HCT116 (cell line): ENCODE measurements around the gene CACNA2D2. TPM values are rescaled to one million over a fixed set of nuclear protein-coding genes. Genes with fewer than 3 reads are reported as not detected.

ENCODE experiments used
- ATAC-seq: fragments of 200-7000 bp; cut with Tn5 transposase; 2 replicates; pipeline ENCODE4 v1.9.1; 2020; ENCODE audit warnings: mild to moderate bottlenecking, moderate library complexity
- BruUV-seq: library from RNA; stranded (reverse); fragments of 400-500 nt; replicated peaks from 2 replicates; lab custom pipeline; 2021; lab: Mats Ljungman, UMichigan
- CTCF ChIA-PET: fragments of 300-600 bp; sonication (Branson Sonifier 250); formaldehyde crosslinking; loops from one replicate; lab custom pipeline; 2021; ENCODE audit warnings: antibody characterized with exemption; lab: Charles Lee
- POLR2A ChIA-PET: fragments of 300-600, 350-600 bp; sonication (Branson Sonifier 250); formaldehyde crosslinking; loops from one replicate; lab custom pipeline; 2021; ENCODE audit warnings: antibody characterized with exemption; lab: Charles Lee
- RAD21 ChIA-PET, 2 experiments: fragments of 300-600 bp; sonication (Branson Sonifier 250); formaldehyde crosslinking; loops; one replicate each; lab custom pipeline; 2023; ENCODE audit warnings: low total read pairs in 2 of 2; ENCODE audit not compliant: uncharacterized antibody in 2 of 2, unreplicated experiment in 2 of 2, low non-redundant PET in 1 of 2; lab: Charles Lee
- DNase-seq: peaks from one replicate; pipeline ENCODE4 v3.0.0-alpha.2; 2010; ENCODE audit warnings: low read depth, low spot score
- H2AFZ ChIP-seq: fragments of 200-600 bp; shearing (Covaris generic), sonication (generic); 2 replicates; pipeline ENCODE4 v1.6.1; 2017; ENCODE audit warnings: low read depth, mixed run types, mixed read lengths, antibody characterized with exemption, low read length; ENCODE audit not compliant: poor library complexity, severe bottlenecking
- H3K27ac ChIP-seq: 2 replicates; pipeline ENCODE4 v1.5.1; 2012; ENCODE audit warnings: low read depth, low read length
- H3K27me3 ChIP-seq: fragments of 200-600 bp; sonication (generic); 2 replicates; pipeline ENCODE4 v1.6.1; 2016; ENCODE audit warnings: mixed run types, low read length, mixed read lengths; ENCODE audit not compliant: insufficient read depth
- H3K36me3 ChIP-seq, 2 experiments: fragments of 200-500 bp in 1 of 2; fragments of 200-600 bp in 1 of 2; sonication (Bioruptor generic) in 1 of 2; sonication (generic) in 1 of 2; 2 replicates each; pipeline versions ENCODE4 v1.5.1 to v1.6.1; 2014 to 2016; ENCODE audit warnings: low read length in 2 of 2, inconsistent platforms in 1 of 2, mixed read lengths in 1 of 2, mixed run types in 1 of 2; ENCODE audit not compliant: insufficient read depth in 2 of 2, control insufficient read depth in 1 of 2
- H3K4me1 ChIP-seq, 2 experiments: fragments of 200-600 bp in 1 of 2; sonication (generic) in 1 of 2; 2 replicates each; pipeline versions ENCODE4 v1.5.1 to v1.6.1; 2012 to 2017; ENCODE audit warnings: low read length in 2 of 2, inconsistent platforms in 1 of 2, mild to moderate bottlenecking in 1 of 2, mixed read lengths in 1 of 2, mixed run types in 1 of 2, moderate library complexity in 1 of 2; ENCODE audit not compliant: insufficient read depth in 2 of 2, control insufficient read depth in 1 of 2
- H3K4me2 ChIP-seq: fragments of 200-600 bp; sonication (generic); 2 replicates; pipeline ENCODE4 v1.6.1; 2017; ENCODE audit warnings: mixed run types, low read length, mixed read lengths
- H3K4me3 ChIP-seq, 2 experiments: fragments of 200-600 bp in 1 of 2; sonication (generic) in 1 of 2; replicated peaks in 1 of 2; 2 replicates each; pipeline ENCODE4 v1.5.1; 2011 to 2016; ENCODE audit warnings: low read length in 2 of 2, control low read depth in 1 of 2, low read depth in 1 of 2, mild to moderate bottlenecking in 1 of 2, mixed read lengths in 1 of 2, mixed run types in 1 of 2
- H3K79me2 ChIP-seq: fragments of 200-600 bp; sonication (generic); 2 replicates; pipeline ENCODE4 v1.6.1; 2017; ENCODE audit warnings: mild to moderate bottlenecking, mixed run types, low read length, moderate library complexity, mixed read lengths; ENCODE audit not compliant: insufficient read depth
- H3K9ac ChIP-seq: fragments of 200-600 bp; sonication (generic); 2 replicates; pipeline ENCODE4 v1.6.1; 2016; ENCODE audit warnings: low read length, mixed read lengths
- H3K9me2 ChIP-seq: fragments of 200-600 bp; sonication (generic), shearing (Covaris generic); 2 replicates; pipeline ENCODE4 v1.6.1; 2017; ENCODE audit warnings: mixed run types, mild to moderate bottlenecking, moderate library complexity; ENCODE audit not compliant: insufficient read depth
- H3K9me3 ChIP-seq, 2 experiments: fragments of 200-500 bp in 1 of 2; fragments of 200-600 bp in 1 of 2; sonication (Bioruptor generic) in 1 of 2; sonication (generic) in 1 of 2; 2 replicates each; pipeline ENCODE4 v1.6.1; 2014 to 2017; ENCODE audit warnings: low read length in 2 of 2, mixed read lengths in 2 of 2, inconsistent platforms in 1 of 2, low read depth in 1 of 2, mild to moderate bottlenecking in 1 of 2, mixed run types in 1 of 2, moderate library complexity in 1 of 2; ENCODE audit not compliant: control insufficient read depth in 1 of 2, insufficient read depth in 1 of 2
- H4K20me1 ChIP-seq: fragments of 200-600 bp; sonication (generic), shearing (Covaris generic); 2 replicates; pipeline ENCODE4 v1.6.1; 2017; ENCODE audit warnings: mixed run types, mild to moderate bottlenecking, moderate library complexity; ENCODE audit not compliant: insufficient read depth
- ATF3 ChIP-seq: IDR thresholded peaks from 2 replicates; pipeline ENCODE4 v1.6.1; 2012
- CBX3 ChIP-seq: IDR thresholded peaks from 2 replicates; pipeline ENCODE4 v1.6.1; 2012; ENCODE audit warnings: low read depth
- EGR1 ChIP-seq: IDR thresholded peaks from 2 replicates; pipeline ENCODE4 v1.6.1; 2012; ENCODE audit warnings: low read depth
- EZH2 ChIP-seq: fragments of 200-600 bp; sonication (generic); IDR thresholded peaks from 2 replicates; pipeline ENCODE4 v1.6.1; 2017; ENCODE audit warnings: antibody characterized with exemption, mixed run types
- FOSL1 ChIP-seq: IDR thresholded peaks from 2 replicates; pipeline ENCODE4 v1.6.1; 2012; ENCODE audit warnings: low read depth
- JUND ChIP-seq: IDR thresholded peaks from 2 replicates; pipeline ENCODE4 v1.6.1; 2012
- POLR2AphosphoS5 ChIP-seq: IDR thresholded peaks from 2 replicates; pipeline ENCODE4 v1.6.1; 2011; ENCODE audit warnings: mild to moderate bottlenecking, low read depth, low read length, moderate library complexity
- RAD21 ChIP-seq: IDR thresholded peaks from 2 replicates; pipeline ENCODE4 v1.6.1; 2012; ENCODE audit warnings: low read depth, mild to moderate bottlenecking
- REST ChIP-seq: IDR thresholded peaks from 2 replicates; pipeline ENCODE4 v1.6.1; 2012; ENCODE audit warnings: low read depth
- SIN3A ChIP-seq: IDR thresholded peaks from 2 replicates; pipeline ENCODE4 v1.6.1; 2012; ENCODE audit warnings: low read depth
- SRF ChIP-seq: IDR thresholded peaks from 2 replicates; pipeline ENCODE4 v1.6.1; 2012; ENCODE audit warnings: low read depth
- ZFX ChIP-seq: fragments of 450-650 bp; IDR thresholded peaks from 2 replicates; pipeline ENCODE4 v1.6.1; 2017
- ZNF274 ChIP-seq: fragments of 200-500 bp; sonication (Bioruptor generic); IDR thresholded peaks from 2 replicates; pipeline ENCODE4 v1.6.1; 2014; ENCODE audit warnings: mild to moderate bottlenecking, low read depth, low read length, inconsistent platforms
- intact Hi-C: fragments of 100-400 bp; cut with micrococcal nuclease; formaldehyde crosslinking; loops from 2 replicates; pipeline ENCODE4 v1.10.0; 2022
- total RNA-seq: library from RNA; stranded (reverse); gene quantifications from one replicate; pipeline ENCODE4 v1.2.1, GENCODE V29; 2021; ENCODE audit not compliant: unreplicated experiment
- TF ChIP-seq, protein P1 (sequence below): IDR thresholded peaks from 2 replicates; pipeline ENCODE4 v1.6.1; 2012
- TF ChIP-seq, protein P2 (sequence below): IDR thresholded peaks from 2 replicates; pipeline ENCODE4 v1.6.1; 2011; ENCODE audit warnings: mild to moderate bottlenecking, low read length, moderate library complexity; ENCODE audit not compliant: insufficient replicate concordance; ENCODE audit errors: extremely low read depth

The CACNA2D2 gene
- total RNA-seq, 1 experiment from 2014 or later = 10.2 TPM

DNA sequence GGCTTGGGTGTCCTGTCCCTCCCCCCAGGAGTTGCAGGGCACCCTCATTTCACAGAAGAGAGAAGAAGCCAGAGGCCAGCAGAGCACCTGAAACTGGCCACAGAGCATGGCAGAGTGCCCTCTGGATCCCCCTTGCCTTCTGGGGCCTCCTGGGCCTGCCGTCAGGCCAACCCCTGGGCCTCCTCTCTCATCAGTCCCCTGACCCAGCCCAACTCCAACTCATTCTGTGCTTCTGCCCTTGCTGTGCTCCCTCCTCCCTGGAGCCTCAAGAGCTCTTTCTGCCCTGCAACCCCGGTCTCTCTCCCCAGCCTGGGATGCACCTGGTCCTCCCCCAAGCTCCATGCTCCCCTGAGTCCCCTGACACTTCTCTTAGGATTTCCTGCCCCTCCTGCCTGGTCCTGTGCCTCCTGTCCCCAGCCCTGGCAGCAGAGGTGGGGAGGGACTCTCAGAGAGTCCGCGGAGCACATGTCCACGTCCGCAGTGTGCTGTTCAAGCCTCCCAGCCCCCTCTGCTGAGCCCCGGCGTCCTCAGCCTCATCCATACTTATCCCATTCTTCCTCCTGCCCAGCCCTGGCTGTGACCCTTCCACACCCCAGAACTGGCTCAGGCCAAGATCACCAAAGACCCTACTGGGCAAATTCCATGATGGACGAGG lies 30.5 kb upstream of the CACNA2D2 start:
- no peak overlapping the region for H3K4me3 ChIP-seq
- CTCF ChIA-PET = no interaction called here
- TF ChIP-seq RAD21 (no peak), FOSL1 (no peak), EZH2 (no peak), REST (no peak), ATF3 (no peak), JUND (no peak), ZFX (no peak), POLR2AphosphoS5 (no peak), SRF (no peak), ZNF274 (no peak), EGR1 (no peak), SIN3A (no peak), CBX3 (no peak)
- TF ChIP-seq, protein P1, sequence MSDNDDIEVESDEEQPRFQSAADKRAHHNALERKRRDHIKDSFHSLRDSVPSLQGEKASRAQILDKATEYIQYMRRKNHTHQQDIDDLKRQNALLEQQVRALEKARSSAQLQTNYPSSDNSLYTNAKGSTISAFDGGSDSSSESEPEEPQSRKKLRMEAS = no peak
- TF ChIP-seq, protein P2, sequence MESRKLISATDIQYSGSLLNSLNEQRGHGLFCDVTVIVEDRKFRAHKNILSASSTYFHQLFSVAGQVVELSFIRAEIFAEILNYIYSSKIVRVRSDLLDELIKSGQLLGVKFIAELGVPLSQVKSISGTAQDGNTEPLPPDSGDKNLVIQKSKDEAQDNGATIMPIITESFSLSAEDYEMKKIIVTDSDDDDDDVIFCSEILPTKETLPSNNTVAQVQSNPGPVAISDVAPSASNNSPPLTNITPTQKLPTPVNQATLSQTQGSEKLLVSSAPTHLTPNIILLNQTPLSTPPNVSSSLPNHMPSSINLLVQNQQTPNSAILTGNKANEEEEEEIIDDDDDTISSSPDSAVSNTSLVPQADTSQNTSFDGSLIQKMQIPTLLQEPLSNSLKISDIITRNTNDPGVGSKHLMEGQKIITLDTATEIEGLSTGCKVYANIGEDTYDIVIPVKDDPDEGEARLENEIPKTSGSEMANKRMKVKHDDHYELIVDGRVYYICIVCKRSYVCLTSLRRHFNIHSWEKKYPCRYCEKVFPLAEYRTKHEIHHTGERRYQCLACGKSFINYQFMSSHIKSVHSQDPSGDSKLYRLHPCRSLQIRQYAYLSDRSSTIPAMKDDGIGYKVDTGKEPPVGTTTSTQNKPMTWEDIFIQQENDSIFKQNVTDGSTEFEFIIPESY = no peak
- TF ChIP-seq, all 23 proteins: peak for 0
- no peak overlapping the region for H3K9ac ChIP-seq
- no peak overlapping the region for H3K27ac ChIP-seq
- ChIA-PET RAD21 (no interaction called here), POLR2A (no interaction called here)
- no peak for ATAC-seq
- no peaks in the 10 kb centered on the region for H3K9me3 ChIP-seq
- no peak overlapping the region for H2AFZ ChIP-seq
- H3K4me2 ChIP-seq = no peak overlapping the region
- no TSS peak for BruUV-seq
- peaks cover 0 to 11% of the 10 kb centered on the region in 2 experiments; a peak in 2 of 4 replicates for H3K4me1 ChIP-seq
- no peaks in the 10 kb centered on the region for H3K79me2 ChIP-seq
- DNase-seq = no peak
- no peaks in the 10 kb centered on the region for H4K20me1 ChIP-seq
- H3K36me3 ChIP-seq = no peaks in the 10 kb centered on the region
- no peaks in the 10 kb centered on the region for H3K9me2 ChIP-seq
- intact Hi-C loops = no loop called here
- H3K27me3 ChIP-seq = peaks cover 20% of the 10 kb centered on the region; the same call in 1 of the 2 replicates
